K562 (cell line): Measurements from ENCODE around the gene ZMYND8. TPM values are rescaled to one million over a fixed set of nuclear protein-coding genes. Genes with fewer than 3 reads are reported as not detected.

Experiments
- DMBX1 ChIP-seq: fragments of 250-450 bp; sonication (Bioruptor Pico); IDR thresholded peaks from 2 replicates; pipeline ENCODE4 v1.8.0; 2022; ENCODE audit warnings: inconsistent platforms, mild to moderate bottlenecking, moderate library complexity, borderline replicate concordance
- HMG20B ChIP-seq: fragments of 250-450 bp; sonication (Bioruptor Pico); IDR thresholded peaks from 2 replicates; pipeline ENCODE4 v1.5.0; 2021; ENCODE audit warnings: mild to moderate bottlenecking
- IRF2 ChIP-seq: sonication (generic); formaldehyde crosslinking; IDR thresholded peaks from 2 replicates; pipeline ENCODE4 v1.8.1; 2022; ENCODE audit warnings: mild to moderate bottlenecking, missing genetic modification reagents
- LEF1 ChIP-seq: fragments of 450-650 bp; IDR thresholded peaks from 2 replicates; pipeline ENCODE4 v1.6.1; 2016; ENCODE audit warnings: mild to moderate bottlenecking
- MAFF ChIP-seq: IDR thresholded peaks from 2 replicates; pipeline ENCODE4 v1.6.1; 2012; ENCODE audit warnings: low read length, improper control_type of control experiment
- MAX ChIP-seq: sonication (generic); formaldehyde crosslinking; IDR thresholded peaks from 2 replicates; pipeline ENCODE4 v1.9.0; 2022; ENCODE audit warnings: mild to moderate bottlenecking, missing genetic modification reagents
- PTRF ChIP-seq: fragments of 450-650 bp; IDR thresholded peaks from 2 replicates; pipeline ENCODE4 v1.6.1; 2016; ENCODE audit warnings: mild to moderate bottlenecking, missing genetic modification characterization, missing compliant biosample characterization
- TEAD1 ChIP-seq, 2 experiments: fragments of 450-650 bp in 1 of 2; sonication (generic) in 1 of 2; formaldehyde crosslinking; IDR thresholded peaks; 2 replicates each; pipeline versions ENCODE4 v1.4.0 to v1.8.0; 2020 to 2022; ENCODE audit warnings: mild to moderate bottlenecking in 2 of 2, missing genetic modification reagents in 1 of 2
- WHSC1 ChIP-seq: IDR thresholded peaks from one replicate; pipeline ENCODE4 v1.6.1; 2012; ENCODE audit warnings: low read length, control low read depth, inconsistent platforms
- ZC3H8 ChIP-seq: fragments of 450-650 bp; IDR thresholded peaks from 2 replicates; pipeline ENCODE4 v1.6.1; 2017
- ZKSCAN3 ChIP-seq: fragments of 250-450 bp; sonication (Bioruptor Pico); IDR thresholded peaks from 2 replicates; pipeline ENCODE4 v1.4.0; 2020
- ZNF589 ChIP-seq: fragments of 200-800 bp; sonication (Bioruptor generic); IDR thresholded peaks from 2 replicates; pipeline ENCODE4 v1.6.1; 2016; ENCODE audit warnings: low read depth, missing genetic modification characterization, missing compliant biosample characterization
- ZNF766 ChIP-seq: fragments of 200-800 bp; sonication (Bioruptor generic); conservative IDR thresholded peaks from 2 replicates; pipeline ENCODE4 v1.6.1; 2016; ENCODE audit warnings: missing genetic modification characterization, missing compliant biosample characterization
- polyA plus RNA-seq, 8 experiments: library from polyadenylated mRNA; depleted of rRNA in 4 of 8; stranded (reverse) in 5 of 8; unstranded in 3 of 8; fragments of >200 nt; fragmentation: Nextera tagmentation in 2 of 8; fragmentation: Illumina TruSeq in 1 of 8; extraction: Ambion mirVana in 2 of 8; extraction: Trizol in 1 of 8; gene quantifications; 2 replicates each; pipeline versions ENCODE4 v1.2.1 to v1.2.3, GENCODE V29; 2011 to 2014; ENCODE audit warnings: inconsistent platforms in 1 of 8, missing spikeins in 1 of 8
- total RNA-seq, 7 experiments: library from RNA; depleted of rRNA in 6 of 7; stranded (reverse); fragments of >200 nt in 6 of 7; fragmentation: Illumina TruSeq in 2 of 7; extraction: Trizol in 2 of 7; gene quantifications; 2 replicates each; pipeline versions ENCODE4 v1.2.1 to v1.2.3, GENCODE V29; 2011 to 2021; ENCODE audit warnings: low replicate concordance in 1 of 7
- TF ChIP-seq, protein P1 (sequence below): sonication (generic); formaldehyde crosslinking; IDR thresholded peaks from 2 replicates; pipeline ENCODE4 v1.8.1; 2022; ENCODE audit warnings: missing genetic modification reagents
- TF ChIP-seq, protein P2 (sequence below), 2 experiments: IDR thresholded peaks; 2 replicates each; pipeline ENCODE4 v1.6.1; 2012; ENCODE audit warnings: improper control_type of control experiment in 2 of 2, low read depth in 2 of 2, low read length in 2 of 2, borderline replicate concordance in 1 of 2
- TF ChIP-seq, protein P3 (sequence below): fragments of 450-650 bp; IDR thresholded peaks from 2 replicates; pipeline ENCODE4 v1.6.1; 2016; ENCODE audit warnings: antibody characterized with exemption

The ZMYND8 gene
- total and polyA plus RNA-seq, 9 of the 15 experiments (the other 6 are each of a cell fraction or from before 2014, with no cell fraction given): 31.8 to 148 (median 71.9) TPM

- TF ChIP-seq, protein P1, sequence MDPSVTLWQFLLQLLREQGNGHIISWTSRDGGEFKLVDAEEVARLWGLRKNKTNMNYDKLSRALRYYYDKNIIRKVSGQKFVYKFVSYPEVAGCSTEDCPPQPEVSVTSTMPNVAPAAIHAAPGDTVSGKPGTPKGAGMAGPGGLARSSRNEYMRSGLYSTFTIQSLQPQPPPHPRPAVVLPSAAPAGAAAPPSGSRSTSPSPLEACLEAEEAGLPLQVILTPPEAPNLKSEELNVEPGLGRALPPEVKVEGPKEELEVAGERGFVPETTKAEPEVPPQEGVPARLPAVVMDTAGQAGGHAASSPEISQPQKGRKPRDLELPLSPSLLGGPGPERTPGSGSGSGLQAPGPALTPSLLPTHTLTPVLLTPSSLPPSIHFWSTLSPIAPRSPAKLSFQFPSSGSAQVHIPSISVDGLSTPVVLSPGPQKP: no peak
- TF ChIP-seq, protein P2, sequence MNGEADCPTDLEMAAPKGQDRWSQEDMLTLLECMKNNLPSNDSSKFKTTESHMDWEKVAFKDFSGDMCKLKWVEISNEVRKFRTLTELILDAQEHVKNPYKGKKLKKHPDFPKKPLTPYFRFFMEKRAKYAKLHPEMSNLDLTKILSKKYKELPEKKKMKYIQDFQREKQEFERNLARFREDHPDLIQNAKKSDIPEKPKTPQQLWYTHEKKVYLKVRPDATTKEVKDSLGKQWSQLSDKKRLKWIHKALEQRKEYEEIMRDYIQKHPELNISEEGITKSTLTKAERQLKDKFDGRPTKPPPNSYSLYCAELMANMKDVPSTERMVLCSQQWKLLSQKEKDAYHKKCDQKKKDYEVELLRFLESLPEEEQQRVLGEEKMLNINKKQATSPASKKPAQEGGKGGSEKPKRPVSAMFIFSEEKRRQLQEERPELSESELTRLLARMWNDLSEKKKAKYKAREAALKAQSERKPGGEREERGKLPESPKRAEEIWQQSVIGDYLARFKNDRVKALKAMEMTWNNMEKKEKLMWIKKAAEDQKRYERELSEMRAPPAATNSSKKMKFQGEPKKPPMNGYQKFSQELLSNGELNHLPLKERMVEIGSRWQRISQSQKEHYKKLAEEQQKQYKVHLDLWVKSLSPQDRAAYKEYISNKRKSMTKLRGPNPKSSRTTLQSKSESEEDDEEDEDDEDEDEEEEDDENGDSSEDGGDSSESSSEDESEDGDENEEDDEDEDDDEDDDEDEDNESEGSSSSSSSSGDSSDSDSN (IDR thresholded peaks at IDR 0.05; ENCODE audit: borderline replicate concordance in 1 of 2, low read depth in 2 of 2, low read length in 2 of 2): no peak
- TF ChIP-seq LEF1 (peak; percentile 14; the same call in 1 of the 2 replicates), ZNF589 (CRISPR knock-in tag) (peak; percentile 44; the same call in 1 of the 2 replicates), WHSC1 (no peak), PTRF (tag) (no peak), IRF2 (CRISPR knock-in tag) (no peak), ZKSCAN3 (no peak), MAFF (peak; percentile 24; the same call in 1 of the 2 replicates), MAX (CRISPR knock-in tag) (no peak), ZNF766 (CRISPR knock-in tag) (no peak), TEAD1 (CRISPR knock-in tag; IDR thresholded peaks at IDR 0.05) (no peak), DMBX1 (CRISPR knock-in tag) (0 out of 2 replicates have a peak, but pooled peaks have one; percentile 51), ZC3H8 (no peak), HMG20B (CRISPR knock-in tag) (no peak)
- TF ChIP-seq, protein P3, sequence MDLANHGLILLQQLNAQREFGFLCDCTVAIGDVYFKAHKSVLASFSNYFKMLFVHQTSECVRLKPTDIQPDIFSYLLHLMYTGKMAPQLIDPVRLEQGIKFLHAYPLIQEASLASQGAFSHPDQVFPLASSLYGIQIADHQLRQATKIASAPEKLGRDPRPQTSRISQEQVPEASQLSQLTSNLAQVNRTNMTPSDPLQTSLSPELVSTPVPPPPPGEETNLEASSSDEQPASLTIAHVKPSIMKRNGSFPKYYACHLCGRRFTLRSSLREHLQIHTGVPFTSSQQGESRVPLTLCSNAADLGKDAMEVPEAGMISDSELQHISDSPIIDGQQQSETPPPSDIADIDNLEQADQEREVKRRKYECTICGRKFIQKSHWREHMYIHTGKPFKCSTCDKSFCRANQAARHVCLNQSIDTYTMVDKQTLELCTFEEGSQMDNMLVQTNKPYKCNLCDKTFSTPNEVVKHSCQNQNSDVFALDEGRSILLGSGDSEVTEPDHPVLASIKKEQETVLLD: 0 out of 2 replicates have a peak, but pooled peaks have one; percentile 16
Observed at GRCh38 chr20:47315339-47316056, 41.0 kb downstream of the ZMYND8 start (continued).
